Fibroblast of upper back skin (primary cell): ENCODE measurements around the gene EEIG1.

Experiments
- DNase-seq: peaks from one replicate; pipeline ENCODE4 v3.0.0-alpha.2; 2013

Gene EEIG1

GRCh38 chr9:127974001-127974768 is 6.6 kb downstream of the EEIG1 start:
- DNase-seq, result no peak

- DNase-seq, result no peak
Measured at GRCh38 chr9:127973169-127974000, 7.4 kb downstream of the EEIG1 start.

- DNase-seq, result no peak
Measured at GRCh38 chr9:127972236-127972871, 8.4 kb downstream of the EEIG1 start.

- no peak for DNase-seq
Measured at GRCh38 chr9:127971357-127972235, 9.2 kb downstream of the EEIG1 start.

- no peak for DNase-seq
Measured at GRCh38 chr9:127970401-127971313, 10.1 kb downstream of the EEIG1 start.

- peak; percentile 95 for DNase-seq
Measured at GRCh38 chr9:127968700-127969383, 11.9 kb downstream of the EEIG1 start.

GRCh38 chr9:127968042-127968441 is 12.7 kb downstream of the EEIG1 start:
- DNase-seq, result peak; percentile 71

GRCh38 chr9:127967151-127967809 is 13.5 kb downstream of the EEIG1 start:
- DNase-seq, result no peak

- DNase-seq, result no peak
Measured at GRCh38 chr9:127966416-127967150, 14.2 kb downstream of the EEIG1 start.

GRCh38 chr9:127965953-127966352 is 14.8 kb downstream of the EEIG1 start:
- DNase-seq, result no peak

- peak; percentile 34 for DNase-seq
Measured at GRCh38 chr9:127963359-127964064, 17.3 kb downstream of the EEIG1 start.

- DNase-seq, result no peak
Measured at GRCh38 chr9:127963041-127963358, 17.8 kb downstream of the EEIG1 start.

GRCh38 chr9:127962278-127962677 is 18.5 kb downstream of the EEIG1 start:
- DNase-seq, result no peak

- DNase-seq, result no peak
Measured at GRCh38 chr9:127961613-127962155, 19.1 kb downstream of the EEIG1 start.

GRCh38 chr9:127961155-127961490 is 19.7 kb downstream of the EEIG1 start:
- no peak for DNase-seq

- DNase-seq, result no peak
Measured at GRCh38 chr9:127960410-127961154, 20.2 kb downstream of the EEIG1 start.

- DNase-seq, result no peak
Measured at GRCh38 chr9:127959841-127960409, 20.9 kb downstream of the EEIG1 start.

GRCh38 chr9:127959398-127959797 is 21.4 kb downstream of the EEIG1 start:
- DNase-seq, result no peak
